Measurements from ENCODE around the gene ZPBP.

Gene ZPBP

GRCh38 chr7:50037086-50037485 lies 56.0 kb downstream of the ZPBP start:
- DNase-seq = no peak

GRCh38 chr7:50022991-50023390 lies 70.1 kb downstream of the ZPBP start:
- no peak for DNase-seq

GRCh38 chr7:50022451-50022850 lies 70.6 kb downstream of the ZPBP start:
- DNase-seq = no peak

- no peak for DNase-seq
These were observed 97.4 kb downstream of the ZPBP start for GRCh38 chr7:49995681-49996080.

- DNase-seq = no peak
These were observed 106.9 kb downstream of the ZPBP start for GRCh38 chr7:49986191-49986590.

DNA sequence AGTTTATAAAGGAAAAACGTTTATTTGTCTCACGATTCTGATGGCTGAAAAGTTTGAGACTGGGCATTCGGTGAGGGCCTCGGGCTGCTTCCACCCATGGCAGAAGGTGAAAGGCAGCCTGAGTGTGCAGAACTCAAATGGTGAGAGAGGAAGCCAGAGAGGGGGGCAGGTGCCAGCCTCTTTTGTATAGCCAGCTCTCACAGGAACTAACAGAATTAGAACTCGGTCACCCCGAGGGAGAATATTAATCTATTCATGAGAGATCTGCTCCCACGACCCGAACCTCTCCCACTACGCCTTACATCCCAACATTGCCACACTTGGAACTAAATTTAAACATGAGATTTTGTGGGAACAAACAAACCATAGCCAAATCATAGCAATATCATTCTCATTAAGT lies 112.6 kb downstream of the ZPBP start:
- DNase-seq = no peak

- DNase-seq = no peak
These were observed 116.8 kb downstream of the ZPBP start for GRCh38 chr7:49976238-49976637.

DNA sequence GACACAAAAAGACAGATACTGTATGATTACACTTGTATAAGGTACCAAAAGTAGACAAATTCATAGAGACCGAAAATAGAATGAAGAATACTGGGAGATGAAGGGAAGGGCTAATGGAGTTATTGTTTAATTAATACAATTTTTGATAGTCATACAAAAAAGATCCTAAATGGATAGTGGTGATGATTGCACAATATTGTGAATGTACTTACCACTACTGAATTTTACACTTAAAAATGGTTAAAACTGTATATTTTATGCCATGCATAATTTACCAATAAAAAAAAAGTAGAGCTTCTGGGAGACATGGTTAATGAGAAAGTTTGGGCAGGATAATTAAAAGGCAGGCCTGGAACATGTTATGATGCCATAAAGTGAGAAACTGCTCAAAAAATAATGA lies 119.0 kb downstream of the ZPBP start:
- no peak for DNase-seq

DNA sequence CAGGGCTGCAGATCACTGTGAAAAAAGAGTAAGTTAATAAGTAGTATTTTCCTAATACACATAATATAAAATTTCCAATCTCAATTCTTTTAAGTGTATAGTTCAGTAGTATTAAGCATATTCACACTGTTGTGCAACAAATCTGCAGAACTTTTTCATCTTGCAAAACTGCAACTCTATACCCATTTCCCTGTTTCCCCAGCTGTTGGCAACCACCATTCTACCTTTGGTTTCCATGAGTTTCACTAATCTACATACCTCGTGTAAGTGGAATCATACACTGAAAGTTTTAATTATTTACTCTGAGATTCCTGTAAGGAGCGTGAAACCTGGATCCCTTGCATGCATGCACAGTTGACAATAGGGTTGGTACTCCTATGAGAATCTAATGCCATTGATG lies 155.4 kb downstream of the ZPBP start:
- DNase-seq = no peak

DNA sequence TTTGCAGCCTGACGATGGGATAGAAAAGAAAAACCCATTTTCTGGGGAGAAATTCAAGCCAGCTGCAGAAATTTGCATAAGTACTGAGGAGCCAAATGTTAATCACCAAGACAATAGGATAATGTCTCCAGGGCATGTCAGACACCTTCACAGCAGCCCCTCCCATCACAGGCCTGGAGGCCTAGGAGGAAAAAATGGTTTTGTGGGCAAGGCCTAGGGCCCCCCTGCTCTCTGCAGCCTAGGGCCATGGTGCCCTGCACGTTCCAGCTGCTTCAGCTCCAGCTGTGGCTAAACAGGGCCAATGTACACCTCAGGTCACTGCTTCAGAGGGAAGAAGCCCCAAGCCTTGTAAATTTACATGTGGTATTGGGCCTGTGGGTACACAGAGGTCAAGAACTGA lies 161.4 kb downstream of the ZPBP start:
- DNase-seq = no peak

DNA sequence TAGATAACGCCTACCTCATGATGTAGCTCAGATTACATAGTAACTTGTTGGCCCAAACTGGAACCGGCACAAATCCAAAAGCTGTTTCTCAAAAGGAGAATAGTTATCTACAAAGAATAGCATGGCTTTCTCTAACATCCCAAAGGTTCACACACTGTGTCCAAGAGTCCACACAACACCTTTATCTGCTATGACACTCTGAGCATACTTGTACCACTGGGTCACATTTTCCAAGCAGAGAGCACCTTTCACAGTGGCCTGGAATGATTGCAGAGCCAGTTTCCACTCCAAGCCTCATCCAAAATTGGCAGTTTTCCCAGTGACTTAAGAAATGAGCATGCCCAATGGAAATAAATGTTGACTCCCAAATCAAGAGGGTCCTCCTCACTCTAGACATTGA lies 164.3 kb downstream of the ZPBP start:
- no peak for DNase-seq

- DNase-seq = no peak
These were observed 165.4 kb downstream of the ZPBP start for GRCh38 chr7:49927631-49928030.

- DNase-seq = no peak
These were observed 166.3 kb downstream of the ZPBP start for GRCh38 chr7:49926720-49927119.

GRCh38 chr7:49911909-49912308 lies 181.1 kb downstream of the ZPBP start:
- no peak for DNase-seq

GRCh38 chr7:49894543-49894942 lies 198.5 kb downstream of the ZPBP start:
- no peak for DNase-seq

- no peak for DNase-seq
These were observed 199.9 kb downstream of the ZPBP start for GRCh38 chr7:49893131-49893530.

DNA sequence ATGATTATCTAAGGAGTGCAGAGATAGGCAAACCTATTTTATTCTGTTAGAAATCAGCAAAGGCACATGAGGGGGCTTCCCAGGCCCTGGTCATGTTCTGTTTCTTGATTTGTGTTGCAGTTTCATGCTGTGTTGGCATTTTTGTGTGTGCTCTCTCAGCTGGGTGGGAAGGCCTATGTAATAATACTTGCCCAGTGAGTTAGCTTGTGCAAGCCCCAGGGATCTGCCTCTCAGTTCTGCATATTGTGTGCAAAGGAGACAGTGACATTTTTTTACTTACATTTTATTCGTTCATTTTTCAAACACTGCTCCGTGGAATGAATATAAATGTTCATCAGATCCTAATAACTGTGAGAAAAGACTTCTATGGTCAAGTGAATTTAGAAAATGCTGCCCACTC lies 200.6 kb downstream of the ZPBP start:
- no peak for DNase-seq

All from activated CD4-positive, alpha-beta T cell treated with anti-CD3 and anti-CD28 coated beads, Interleukin-2, amount 50 U/mL, for 16 hours (primary cell).